D721Med (cell line): ENCODE measurements around the gene TTC23.

ENCODE experiments used
- DNase-seq: peaks from one replicate; pipeline ENCODE4 v3.0.0; 2011; ENCODE audit warnings: low spot score; ENCODE audit not compliant: insufficient read length
- FAIRE-seq: peaks from 2 replicates; lab custom pipeline; 2011; peaks lifted over from hg19 to GRCh38; lab: Jason Lieb, UNC
- TF ChIP-seq, protein P1 (sequence below): IDR thresholded peaks from 2 replicates; pipeline ENCODE4 v1.5.1; 2012; ENCODE audit warnings: mild to moderate bottlenecking, control low read depth; ENCODE audit not compliant: insufficient read depth; ENCODE audit errors: missing control alignments

The TTC23 gene

DNA sequence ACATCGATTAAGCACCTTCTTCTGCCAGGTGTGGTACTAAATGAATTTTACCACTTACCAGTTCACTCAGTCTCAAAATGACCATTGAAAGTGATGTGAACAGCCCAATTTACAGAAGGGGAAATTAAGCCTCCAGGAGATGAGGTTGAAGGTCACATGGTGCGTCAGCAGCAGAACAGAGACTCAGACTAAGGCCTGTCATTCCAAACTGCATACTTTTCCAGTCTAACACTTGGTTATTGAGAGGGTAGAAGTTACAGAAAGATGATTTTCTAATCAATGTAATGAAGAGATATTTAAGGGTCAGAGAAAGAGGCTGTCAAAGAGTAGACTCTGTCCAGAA lies 68.4 kb downstream of the TTC23 start:
- TF ChIP-seq, protein P1, sequence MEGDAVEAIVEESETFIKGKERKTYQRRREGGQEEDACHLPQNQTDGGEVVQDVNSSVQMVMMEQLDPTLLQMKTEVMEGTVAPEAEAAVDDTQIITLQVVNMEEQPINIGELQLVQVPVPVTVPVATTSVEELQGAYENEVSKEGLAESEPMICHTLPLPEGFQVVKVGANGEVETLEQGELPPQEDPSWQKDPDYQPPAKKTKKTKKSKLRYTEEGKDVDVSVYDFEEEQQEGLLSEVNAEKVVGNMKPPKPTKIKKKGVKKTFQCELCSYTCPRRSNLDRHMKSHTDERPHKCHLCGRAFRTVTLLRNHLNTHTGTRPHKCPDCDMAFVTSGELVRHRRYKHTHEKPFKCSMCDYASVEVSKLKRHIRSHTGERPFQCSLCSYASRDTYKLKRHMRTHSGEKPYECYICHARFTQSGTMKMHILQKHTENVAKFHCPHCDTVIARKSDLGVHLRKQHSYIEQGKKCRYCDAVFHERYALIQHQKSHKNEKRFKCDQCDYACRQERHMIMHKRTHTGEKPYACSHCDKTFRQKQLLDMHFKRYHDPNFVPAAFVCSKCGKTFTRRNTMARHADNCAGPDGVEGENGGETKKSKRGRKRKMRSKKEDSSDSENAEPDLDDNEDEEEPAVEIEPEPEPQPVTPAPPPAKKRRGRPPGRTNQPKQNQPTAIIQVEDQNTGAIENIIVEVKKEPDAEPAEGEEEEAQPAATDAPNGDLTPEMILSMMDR, result no peak
- DNase-seq (no peak), FAIRE-seq (no peak)

DNA sequence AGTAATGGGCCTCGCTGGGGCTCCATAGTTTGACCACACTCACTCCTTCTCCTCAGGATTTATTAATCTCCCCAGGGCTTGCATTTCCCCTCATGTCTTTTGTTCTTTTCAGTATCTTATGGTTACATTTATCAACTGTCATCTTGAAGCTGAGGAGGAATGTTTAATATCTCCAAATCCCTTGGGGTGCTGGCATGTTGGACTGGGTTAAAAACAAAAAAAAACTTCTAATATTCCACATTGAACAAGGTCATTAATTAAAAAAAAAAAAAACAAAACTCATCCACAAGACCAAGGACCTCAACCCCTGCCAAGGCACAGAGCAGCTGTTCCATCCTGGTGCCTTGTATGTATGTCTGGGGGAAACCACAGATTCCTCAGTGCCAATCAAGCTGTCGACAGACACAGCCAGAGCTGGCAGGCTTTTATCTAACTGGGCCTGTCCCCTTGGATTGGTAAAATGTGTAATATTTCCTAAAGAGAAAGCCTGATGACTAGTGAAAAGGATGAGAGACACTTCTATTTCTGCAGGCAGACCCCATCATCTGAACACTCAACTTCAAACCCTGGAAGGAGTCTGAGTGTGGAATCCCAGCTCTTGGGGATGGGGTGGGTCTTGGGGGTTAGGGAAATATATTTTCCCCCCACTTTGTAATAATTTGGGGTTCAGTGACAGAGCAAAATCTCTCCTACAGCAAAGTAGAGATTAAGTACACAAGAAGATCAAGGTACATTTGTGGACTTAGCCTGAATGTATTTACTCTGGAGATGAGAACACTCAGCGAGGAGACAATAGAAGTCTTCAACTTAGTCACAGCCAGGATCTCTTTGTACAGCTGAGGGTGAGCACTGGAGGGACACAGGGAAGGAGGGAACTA lies 69.1 kb downstream of the TTC23 start:
- TF ChIP-seq, protein P1, result no peak
- FAIRE-seq, result no peak
- DNase-seq, result no peak

DNA sequence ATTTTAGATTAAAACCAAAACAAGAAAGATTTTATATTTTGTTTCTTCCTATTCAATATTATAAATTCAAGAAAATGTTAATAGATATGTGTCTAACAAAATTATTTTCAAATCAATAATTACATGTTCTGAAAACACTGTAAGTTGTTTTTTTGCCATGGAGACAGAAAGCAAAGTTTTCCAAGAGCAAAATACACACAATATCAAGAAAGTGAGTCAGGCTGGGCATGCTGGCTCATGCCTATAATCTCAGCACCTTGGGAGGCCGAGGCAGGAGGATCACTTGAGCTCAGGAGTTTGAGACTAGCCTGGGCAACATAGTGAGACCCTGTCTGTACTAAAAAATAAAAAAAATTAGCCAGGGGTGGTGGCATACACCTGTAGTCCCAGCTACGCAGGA lies 71.7 kb downstream of the TTC23 start:
- TF ChIP-seq, protein P1, result no peak
- DNase-seq (no peak), FAIRE-seq (no peak)

DNA sequence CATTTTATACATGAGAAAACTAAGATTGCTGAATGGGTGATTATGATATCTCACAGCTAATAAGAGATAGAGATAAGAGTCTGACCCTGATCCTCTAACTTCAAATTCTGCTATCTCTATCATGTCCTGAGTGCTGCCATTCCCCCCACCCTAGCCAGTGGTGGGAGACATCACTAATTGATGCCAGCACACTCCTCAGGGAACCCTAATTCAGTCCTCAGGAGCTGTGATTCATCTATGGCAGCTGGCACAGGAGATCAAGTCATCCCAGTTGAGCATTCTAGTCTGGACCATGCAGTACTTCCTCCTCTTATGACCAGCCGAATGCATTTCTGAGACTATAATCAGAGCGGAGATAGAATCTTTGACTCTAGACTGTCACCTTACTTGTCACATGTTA lies 72.6 kb downstream of the TTC23 start:
- DNase-seq (no peak), FAIRE-seq (no peak)
- TF ChIP-seq, protein P1, result no peak

DNA sequence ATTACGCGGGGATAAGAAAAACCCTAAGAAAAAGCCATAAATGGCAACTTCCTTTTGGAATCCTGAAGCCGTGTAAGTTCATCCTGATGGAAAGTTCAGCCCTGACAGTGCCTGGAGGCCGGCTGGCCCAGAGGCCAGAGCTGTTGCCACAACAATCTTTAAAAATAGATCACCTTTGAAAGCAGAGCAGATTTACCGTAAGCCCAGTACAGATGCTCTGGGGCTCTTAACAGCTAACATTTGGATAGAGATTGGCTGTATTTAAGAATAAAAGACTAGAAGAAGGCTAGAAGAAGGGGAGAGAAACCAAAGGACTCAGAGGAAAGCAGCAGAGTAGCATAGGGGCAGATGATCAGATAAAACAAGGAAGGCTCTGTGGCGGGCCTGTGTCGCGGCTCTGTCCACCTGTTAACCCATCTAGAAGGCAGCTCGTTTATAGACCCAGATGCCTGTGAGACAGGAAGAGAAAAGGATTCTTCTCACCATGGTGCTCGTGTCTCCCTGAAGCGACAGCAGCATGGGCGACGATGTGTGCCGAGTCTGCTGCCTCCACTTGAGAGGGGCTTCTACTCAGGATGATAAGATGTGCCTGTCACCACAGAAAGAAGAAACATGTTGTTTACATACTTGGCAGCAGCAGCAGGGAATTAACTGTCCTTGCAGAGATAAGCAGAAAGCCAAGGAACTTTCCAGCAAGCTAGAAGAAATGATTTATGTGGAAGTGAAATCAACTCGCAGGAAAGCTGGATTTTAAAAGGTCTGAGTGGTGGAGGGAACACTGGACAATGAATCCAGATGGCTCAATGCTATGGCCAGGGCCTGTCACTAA lies 74.6 kb downstream of the TTC23 start:
- DNase-seq (no peak), FAIRE-seq (no peak)
- TF ChIP-seq, protein P1, result no peak

DNA sequence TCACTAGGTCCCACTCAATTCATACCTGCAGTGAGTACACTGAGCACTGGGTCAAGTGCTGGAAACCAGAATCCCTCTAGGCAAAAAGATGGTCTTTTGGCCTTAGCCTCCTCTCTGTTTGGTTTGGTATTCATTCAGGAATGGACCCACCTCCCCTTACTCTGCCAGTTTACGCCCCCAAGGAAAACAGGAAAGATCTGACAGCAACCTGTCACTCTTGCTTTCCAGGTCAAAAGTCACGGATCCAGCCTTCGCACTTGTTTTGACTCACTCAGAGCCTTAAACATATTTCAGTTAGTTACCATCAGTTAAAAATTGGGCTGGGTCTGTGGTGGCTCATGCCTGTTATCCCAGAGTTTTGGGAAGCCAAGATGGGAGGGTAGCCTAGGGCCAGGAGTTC lies 76.4 kb downstream of the TTC23 start:
- DNase-seq (no peak), FAIRE-seq (no peak)
- TF ChIP-seq, protein P1, result no peak
